PC-9 (cell line): ENCODE measurements around the gene MYO18B.

Experiments
- CTCF ChIP-seq: fragments of 200-600 bp; sonication (generic); conservative IDR thresholded peaks from 2 replicates; pipeline ENCODE4 v1.6.1; 2017; ENCODE audit warnings: mixed run types, antibody characterized with exemption, mild to moderate bottlenecking, moderate library complexity
- EZH2 ChIP-seq: fragments of 200-600 bp; sonication (generic); IDR thresholded peaks from 2 replicates; pipeline ENCODE4 v1.8.0; 2017; ENCODE audit warnings: antibody characterized with exemption, low read depth

DNA sequence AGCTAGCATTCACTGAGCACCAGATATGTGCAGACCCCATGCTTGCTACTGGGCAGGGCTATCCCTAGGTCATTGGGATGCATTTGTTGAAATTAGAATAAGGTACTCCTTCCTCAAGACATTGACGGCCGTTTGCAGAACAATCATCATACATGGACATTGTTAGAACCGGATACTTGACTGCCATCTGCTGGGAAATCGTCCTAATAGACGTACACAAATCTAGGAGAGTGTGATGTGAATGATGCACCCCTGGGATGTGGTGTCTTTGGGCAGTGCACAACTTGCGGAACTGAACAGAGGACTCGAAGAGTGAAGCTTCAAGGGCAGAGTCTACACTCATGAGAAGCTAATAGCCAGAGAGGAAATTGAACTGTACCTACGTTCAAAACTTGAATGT is 35.9 kb downstream of the MYO18B start:
- TF ChIP-seq CTCF (peak; percentile 46), EZH2 (no peak)
